H1 (cell line): ENCODE results near the gene CNOT10. TPM values are rescaled to one million over a fixed set of nuclear protein-coding genes. Genes with fewer than 3 reads are reported as not detected.

Experiments used
- CTCF ChIA-PET: fragments of 300-600 bp; sonication (Branson Sonifier 250); formaldehyde crosslinking; loops from one replicate; lab custom pipeline; 2021; ENCODE audit not compliant: partially characterized antibody; lab: Charles Lee
- POLR2A ChIA-PET: fragments of 300-600 bp; sonication (Branson Sonifier 250); formaldehyde crosslinking; loops from one replicate; lab custom pipeline; 2021; ENCODE audit warnings: inconsistent platforms; ENCODE audit not compliant: partially characterized antibody; lab: Charles Lee
- DNase-seq, 2 experiments: peaks; one replicate each; pipeline versions ENCODE4 v3.0.0 to v3.0.0-alpha.2; 2010 to 2022; ENCODE audit warnings: low spot score in 2 of 2, low read depth in 1 of 2, mixed read lengths in 1 of 2
- FAIRE-seq: peaks from 2 replicates; lab custom pipeline; 2011; peaks lifted over from hg19 to GRCh38; lab: Jason Lieb, UNC
- H2AFZ ChIP-seq: 2 replicates; pipeline ENCODE4 v1.8.1; 2012; ENCODE audit warnings: low read length, inconsistent platforms
- H2AK5ac ChIP-seq: 2 replicates; pipeline ENCODE4 v1.6.1; 2013; ENCODE audit warnings: low read depth, low read length
- H2BK120ac ChIP-seq: replicated peaks from 2 replicates; pipeline ENCODE3; 2013; ENCODE audit warnings: low read depth, low read length, inconsistent platforms
- H2BK12ac ChIP-seq: 2 replicates; pipeline ENCODE4 v1.6.1; 2013; ENCODE audit warnings: low read depth, low read length
- H2BK15ac ChIP-seq: 2 replicates; pipeline ENCODE4 v1.6.1; 2013; ENCODE audit warnings: low read length
- H2BK20ac ChIP-seq: 2 replicates; pipeline ENCODE4 v1.6.1; 2013; ENCODE audit warnings: low read length
- H2BK5ac ChIP-seq: 2 replicates; pipeline ENCODE4 v1.6.1; 2013; ENCODE audit warnings: low read depth, low read length
- H3K14ac ChIP-seq: 2 replicates; pipeline ENCODE4 v1.6.1; 2013; ENCODE audit warnings: inconsistent platforms; ENCODE audit not compliant: insufficient read length
- H3K18ac ChIP-seq: 2 replicates; pipeline ENCODE4 v1.6.1; 2013; ENCODE audit warnings: low read length; ENCODE audit errors: extremely low read depth
- H3K23ac ChIP-seq: 2 replicates; pipeline ENCODE4 v1.6.1; 2013; ENCODE audit warnings: inconsistent platforms; ENCODE audit not compliant: insufficient read length
- H3K23me2 ChIP-seq: 2 replicates; pipeline ENCODE4 v1.6.1; 2013; ENCODE audit warnings: low read depth, low read length
- H3K27ac ChIP-seq: 2 replicates; pipeline ENCODE4 v1.6.1; 2011; ENCODE audit warnings: low read depth, low read length, inconsistent platforms
- H3K27me3 ChIP-seq, 4 experiments: replicated peaks in 1 of 4; 1 replicate in 1 of 4; 2 replicates in 3 of 4; pipeline versions ENCODE4 v1.6.1 to v1.8.1; 2011 to 2013; ENCODE audit warnings: low read length in 3 of 4, mild to moderate bottlenecking in 3 of 4, inconsistent platforms in 2 of 4, mixed read lengths in 2 of 4, moderate library complexity in 1 of 4; ENCODE audit not compliant: control insufficient read depth in 3 of 4, insufficient read depth in 3 of 4; ENCODE audit errors: extremely low read depth in 1 of 4
- H3K36me3 ChIP-seq, 4 experiments: 2 replicates each; pipeline versions ENCODE4 v1.6.1 to v1.8.1; 2011 to 2013; ENCODE audit warnings: mild to moderate bottlenecking in 4 of 4, low read length in 3 of 4, moderate library complexity in 2 of 4, control low read depth in 1 of 4, inconsistent platforms in 1 of 4; ENCODE audit not compliant: insufficient read depth in 4 of 4, control insufficient read depth in 2 of 4
- H3K4ac ChIP-seq: replicated peaks from 2 replicates; pipeline ENCODE3; 2013; ENCODE audit warnings: low read length, low read depth, mixed read lengths, inconsistent platforms; ENCODE audit not compliant: insufficient read length
- H3K4me1 ChIP-seq, 4 experiments: replicated peaks in 1 of 4; 1 replicate in 1 of 4; 2 replicates in 3 of 4; pipeline versions ENCODE4 v1.6.1 to v1.8.1; 2011 to 2013; ENCODE audit warnings: low read length in 3 of 4, inconsistent platforms in 2 of 4, mixed read lengths in 1 of 4; ENCODE audit not compliant: insufficient read depth in 4 of 4, control insufficient read depth in 3 of 4
- H3K4me2 ChIP-seq, 2 experiments: 2 replicates each; pipeline versions ENCODE4 v1.6.1 to v1.8.1; 2011 to 2013; ENCODE audit warnings: low read depth in 2 of 2, low read length in 2 of 2, control low read depth in 1 of 2, inconsistent platforms in 1 of 2, mild to moderate bottlenecking in 1 of 2; ENCODE audit not compliant: insufficient read depth in 1 of 2
- H3K4me3 ChIP-seq, 4 experiments: fragments of 200-600, 300-600 bp in 1 of 4; sonication (generic), shearing (Covaris generic), sonication (Bioruptor Twin) in 1 of 4; 2 replicates each; pipeline versions ENCODE4 v1.5.1 to v1.8.1; 2011 to 2016; ENCODE audit warnings: low read length in 4 of 4, low read depth in 3 of 4, control low read depth in 2 of 4, inconsistent platforms in 2 of 4, mild to moderate bottlenecking in 2 of 4, mixed read lengths in 1 of 4, moderate library complexity in 1 of 4; ENCODE audit not compliant: insufficient read depth in 2 of 4; ENCODE audit errors: extremely low read depth in 1 of 4
- H3K56ac ChIP-seq: replicated peaks from 2 replicates; pipeline ENCODE3; 2013; ENCODE audit warnings: low read depth, mild to moderate bottlenecking, mixed read lengths, low read length, inconsistent platforms; ENCODE audit not compliant: insufficient read length
- H3K79me1 ChIP-seq: 2 replicates; pipeline ENCODE4 v1.6.1; 2013; ENCODE audit warnings: low read depth, low read length, control low read depth
- H3K79me2 ChIP-seq, 2 experiments: 2 replicates each; pipeline versions ENCODE4 v1.6.1 to v1.8.1; 2012 to 2013; ENCODE audit warnings: low read length in 2 of 2, mild to moderate bottlenecking in 2 of 2, inconsistent platforms in 1 of 2; ENCODE audit not compliant: insufficient read depth in 2 of 2, control insufficient read depth in 1 of 2
- H3K9ac ChIP-seq, 4 experiments: replicated peaks in 1 of 4; 1 replicate in 1 of 4; 2 replicates in 3 of 4; pipeline versions ENCODE4 v1.6.1 to v1.8.1; 2011 to 2013; ENCODE audit warnings: low read depth in 3 of 4, low read length in 3 of 4, control low read depth in 2 of 4, mild to moderate bottlenecking in 2 of 4, moderate library complexity in 2 of 4, inconsistent platforms in 1 of 4; ENCODE audit errors: extremely low read depth in 1 of 4
- H3K9me3 ChIP-seq, 2 experiments: 2 replicates each; pipeline versions ENCODE4 v1.6.1 to v1.8.1; 2012 to 2013; ENCODE audit warnings: mild to moderate bottlenecking in 2 of 2, moderate library complexity in 2 of 2, control low read depth in 1 of 2, inconsistent platforms in 1 of 2, low read depth in 1 of 2, low read length in 1 of 2, mixed read lengths in 1 of 2; ENCODE audit not compliant: insufficient read depth in 2 of 2
- H4K20me1 ChIP-seq, 2 experiments: replicated peaks in 1 of 2; 2 replicates each; pipeline versions ENCODE3 to v1.8.1; 2011 to 2013; ENCODE audit warnings: inconsistent platforms in 2 of 2, low read length in 2 of 2, mild to moderate bottlenecking in 1 of 2; ENCODE audit not compliant: insufficient read depth in 2 of 2, control insufficient read depth in 1 of 2
- H4K5ac ChIP-seq: 2 replicates; pipeline ENCODE4 v1.6.1; 2013; ENCODE audit warnings: low read length, low read depth, mixed read lengths, inconsistent platforms; ENCODE audit not compliant: insufficient read length
- H4K8ac ChIP-seq: 2 replicates; pipeline ENCODE4 v1.8.0; 2013; ENCODE audit warnings: mild to moderate bottlenecking, moderate library complexity, low read length, inconsistent platforms; ENCODE audit not compliant: insufficient read depth; ENCODE audit errors: extremely low read depth
- H4K91ac ChIP-seq: replicated peaks from 2 replicates; pipeline ENCODE3; 2013; ENCODE audit warnings: low read length, mixed read lengths, inconsistent platforms; ENCODE audit not compliant: insufficient read length
- CREB1 ChIP-seq: IDR thresholded peaks from 2 replicates; pipeline ENCODE4 v1.6.1; 2012; ENCODE audit warnings: inconsistent platforms
- JUND ChIP-seq: IDR thresholded peaks from 2 replicates; pipeline ENCODE4 v1.6.1; 2011; ENCODE audit warnings: mild to moderate bottlenecking, improper control_type of control experiment, low read length
- KDM4A ChIP-seq: IDR thresholded peaks from one replicate; pipeline ENCODE4 v1.7.1; 2012; ENCODE audit warnings: low read depth, mild to moderate bottlenecking, moderate library complexity, low read length, inconsistent platforms; ENCODE audit not compliant: severe bottlenecking
- SAP30 ChIP-seq: fragments of 300-600 bp; sonication (generic); IDR thresholded peaks from 2 replicates; pipeline ENCODE4 v1.7.1; 2012; ENCODE audit warnings: low read length, moderate library complexity, mild to moderate bottlenecking, inconsistent platforms; ENCODE audit not compliant: insufficient read depth, insufficient replicate concordance
- WGBS, 2 experiments: shearing (Covaris generic) in 1 of 2; methylation state at CpG; one replicate each; pipeline versions ENCODE4 v1.1.6 to v1.1.7; 2013 to 2015; ENCODE audit warnings: low lambda C conversion rate in 2 of 2, mixed read lengths in 2 of 2, inconsistent platforms in 1 of 2, low coverage in 1 of 2, missing lambda C conversion rate in 1 of 2; ENCODE audit not compliant: insufficient replicate concordance in 2 of 2, insufficient coverage in 1 of 2, insufficient read length in 1 of 2; ENCODE audit errors: extremely low coverage in 1 of 2, missing lambda C conversion rate in 1 of 2; 5-methylcytosine and 5-hydroxymethylcytosine counted together
- polyA plus RNA-seq, 7 experiments: library from polyadenylated mRNA; depleted of rRNA in 3 of 7; stranded (reverse) in 5 of 7; unstranded in 2 of 7; fragments of >200 nt in 5 of 7; fragments of 200-250 nt in 2 of 7; gene quantifications; 1 replicate in 5 of 7; 2 replicates in 1 of 7; 4 replicates in 1 of 7; pipeline versions ENCODE4 v1.2.1 to v1.2.3, GENCODE V29; 2011 to 2013; ENCODE audit warnings: missing spikeins in 2 of 7, mixed read lengths in 2 of 7
- total RNA-seq: library from RNA; stranded (reverse); fragmentation: NEBNext Ultra II Directional; extraction: Animal tissue kit (Norgen Biotek cat#: 25700); gene quantifications from 2 replicates; pipeline ENCODE4 v1.2.1, GENCODE V29; 2021

Gene CNOT10
- total and polyA plus RNA-seq, 2 of the 8 experiments (the other 6 are each of a cell fraction or from before 2014, with no cell fraction given), result 39.9 to 55.9 TPM

DNA sequence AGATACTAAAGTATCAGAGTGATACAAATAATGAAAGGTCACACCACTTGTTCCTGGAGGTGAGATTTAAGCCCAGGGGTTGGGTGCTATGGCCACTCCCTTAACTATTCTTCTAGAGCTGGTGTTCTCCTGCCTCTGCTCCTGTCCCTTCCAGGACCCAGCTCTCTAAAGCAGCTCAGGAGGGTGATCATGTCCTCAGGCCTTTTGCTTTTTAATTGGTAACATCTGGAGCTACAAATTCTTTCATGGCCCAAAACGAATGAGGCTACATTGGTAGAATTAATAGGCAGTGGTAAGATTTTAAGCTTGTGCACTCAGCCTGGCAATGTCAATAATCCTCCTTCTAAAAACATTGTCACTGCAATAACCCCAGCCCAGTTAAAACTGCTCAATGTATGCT is 38.2 kb upstream of the CNOT10 start:
- Histone ChIP-seq H3K27ac (no peak overlapping the region), H3K4me2 (no peak overlapping the region), H3K4me3 (no peak overlapping the region), H4K20me1 (no peaks in the 10 kb centered on the region), H3K4ac (no peak overlapping the region), H2BK120ac (no peak overlapping the region), H4K5ac (no peak overlapping the region), H4K8ac (no peak overlapping the region), H2BK20ac (no peak overlapping the region), H3K27me3 (no peaks in the 10 kb centered on the region), H3K79me1 (no peaks in the 10 kb centered on the region), H2BK15ac (no peak overlapping the region), H3K4me1 (no peaks in the 10 kb centered on the region), H3K18ac (no peak overlapping the region), H3K36me3 (no peaks in the 10 kb centered on the region), H3K79me2 (no peaks in the 10 kb centered on the region), H3K9me3 (no peaks in the 10 kb centered on the region), H3K14ac (no peak overlapping the region), H4K91ac (no peak overlapping the region), H2BK5ac (no peak overlapping the region), H3K9ac (no peak overlapping the region), H3K23me2 (no peaks in the 10 kb centered on the region), H3K23ac (no peak overlapping the region), H2AFZ (no peak overlapping the region), H3K56ac (no peak overlapping the region), H2AK5ac (no peak overlapping the region), H2BK12ac (no peak overlapping the region)
- whole genome bisulfite sequencing, 2 experiments, result 100% methylated on average over 1 of the region's 1 CpG; no CpG with 5 or more reads in 1 of the 2 experiments
- FAIRE-seq, result no peak
- POLR2A ChIA-PET, result interaction anchor here (0.7 kb wide), 1 partner anchor 8 kb away, joined by 4 read pairs; no protein-coding TSS in a partner anchor
- TF ChIP-seq JUND, result no peak
- TF ChIP-seq KDM4A, result no peak
- no peak for TF ChIP-seq SAP30
- no peak for TF ChIP-seq CREB1
- CTCF ChIA-PET, result interaction anchor here (0.6 to 1.1 kb wide), 4 partner anchors 8 to 196 kb away, joined by 3 to 4 read pairs (median 4); no protein-coding TSS in a partner anchor
- no peak for DNase-seq
